Measurements from ENCODE around the gene NFASC.

Gene NFASC

GRCh38 chr1:205068457-205069040 is 197.9 kb downstream of the NFASC start:
- no peak for DNase-seq

- no peak for DNase-seq
Observed at GRCh38 chr1:205069371-205070125, 198.9 kb downstream of the NFASC start.

GRCh38 chr1:205071028-205071409 is 200.4 kb downstream of the NFASC start:
- DNase-seq = no peak

- DNase-seq = no peak
Observed at GRCh38 chr1:205071801-205072200, 201.1 kb downstream of the NFASC start.

GRCh38 chr1:205072286-205072685 is 201.6 kb downstream of the NFASC start:
- DNase-seq = no peak
